CD4-positive, alpha-beta T cell treated with Interleukin-4 for 4 hours (primary cell): ENCODE measurements around the gene ABHD17C.
A peak's percentile ranks its signal among the peaks of the same experiment; 100 is the strongest.

Source experiments
- DNase-seq: peaks from one replicate; pipeline ENCODE4 v3.0.0-alpha.2; 2020

ABHD17C gene

DNA sequence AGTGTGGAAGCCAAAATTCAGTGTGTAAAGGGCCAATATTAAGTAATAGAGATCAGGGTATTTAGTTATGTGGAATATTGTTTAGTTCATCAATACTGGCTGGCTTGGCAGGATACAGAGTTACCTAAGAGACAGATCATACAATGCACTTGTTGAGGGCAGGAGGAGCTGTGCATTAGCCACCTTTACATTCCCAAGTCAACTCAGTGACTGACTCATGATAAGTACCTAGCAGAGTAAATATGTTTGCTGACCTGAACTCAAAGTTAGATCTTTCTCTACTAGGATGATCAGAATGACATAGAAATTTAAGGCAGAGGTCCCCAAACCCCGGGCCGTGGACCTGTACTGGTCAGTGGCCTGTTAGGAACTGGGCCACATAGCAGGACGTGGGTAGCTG lies 3.5 kb upstream of the ABHD17C start:
- no peak for DNase-seq

DNA sequence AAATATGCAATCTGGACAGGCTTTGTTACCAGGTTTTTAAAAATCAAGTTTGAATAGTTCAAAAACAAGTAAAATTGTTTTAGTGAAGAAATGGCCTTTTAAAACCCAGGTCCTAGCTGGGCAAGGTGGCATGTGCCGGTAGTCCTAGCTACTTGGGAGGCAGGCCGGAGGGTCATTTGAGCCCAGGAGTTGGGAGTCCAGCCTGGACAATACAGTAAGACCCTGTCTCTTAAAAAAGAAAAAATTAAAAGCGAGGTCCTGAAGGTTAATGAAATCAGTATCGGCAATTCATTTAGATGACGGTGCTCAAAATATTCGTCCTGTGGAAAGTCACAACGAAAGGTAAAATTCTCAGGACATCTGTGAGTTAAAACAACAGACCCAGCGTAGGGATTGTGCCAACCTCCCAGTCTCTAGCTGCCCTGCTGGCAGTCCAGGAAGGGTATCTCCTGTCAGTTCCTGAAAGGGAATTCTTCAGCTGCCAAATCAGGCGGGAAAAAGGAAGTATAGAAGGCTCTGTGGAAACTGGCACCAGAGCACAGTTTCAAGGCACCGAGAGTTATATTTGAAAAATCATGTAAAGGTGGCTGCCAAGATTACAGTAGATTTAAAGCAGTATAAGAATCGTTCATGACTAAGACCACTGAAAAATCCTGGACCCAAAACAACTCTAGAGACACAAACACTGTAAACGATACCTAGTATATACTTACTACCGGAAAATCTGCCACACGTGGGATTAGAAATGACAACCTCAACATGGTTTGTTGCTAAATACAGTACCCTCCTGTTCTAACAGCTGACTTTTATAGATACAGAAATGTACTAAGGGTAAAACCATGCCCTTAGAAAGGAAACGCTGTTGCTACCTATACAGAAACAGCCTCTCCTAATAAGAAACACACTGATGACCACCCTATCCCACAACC lies 1.2 kb upstream of the ABHD17C start:
- DNase-seq, result no peak

GRCh38 chr15:80694611-80695098 lies 455 bp upstream of the ABHD17C start:
- peak; percentile 7 for DNase-seq

- peak; percentile 18 for DNase-seq
Observed at GRCh38 chr15:80695911-80696661, 976 bp downstream of the ABHD17C start.

- no peak for DNase-seq
Observed at GRCh38 chr15:80697075-80697685, 2.1 kb downstream of the ABHD17C start.

DNA sequence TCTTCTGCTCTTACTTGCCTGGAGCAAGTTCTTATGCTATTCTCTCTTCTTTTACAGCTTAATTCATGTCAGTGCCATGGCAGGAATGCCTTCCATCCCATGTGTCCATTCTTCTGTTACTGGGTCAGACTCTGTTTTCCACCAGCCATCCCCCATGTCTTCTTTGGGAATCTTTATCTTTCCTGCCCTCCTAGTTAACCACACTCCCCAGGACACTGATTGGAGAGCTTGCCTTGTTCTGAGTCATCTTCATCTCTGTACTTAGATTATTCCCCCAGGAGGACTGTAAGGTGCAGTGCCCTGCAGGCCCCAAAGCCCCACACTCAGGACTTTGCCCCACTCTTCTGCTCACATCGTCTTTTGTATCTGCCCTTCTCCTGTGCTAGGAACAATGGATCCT lies 3.6 kb downstream of the ABHD17C start:
- DNase-seq, result no peak

GRCh38 chr15:80699981-80700380 lies 4.9 kb downstream of the ABHD17C start:
- DNase-seq, result no peak

GRCh38 chr15:80701676-80702311 lies 6.7 kb downstream of the ABHD17C start:
- no peak for DNase-seq

- DNase-seq, result no peak
Observed at GRCh38 chr15:80703081-80703480, 8.0 kb downstream of the ABHD17C start.

GRCh38 chr15:80703965-80704364 lies 8.9 kb downstream of the ABHD17C start:
- no peak for DNase-seq

DNA sequence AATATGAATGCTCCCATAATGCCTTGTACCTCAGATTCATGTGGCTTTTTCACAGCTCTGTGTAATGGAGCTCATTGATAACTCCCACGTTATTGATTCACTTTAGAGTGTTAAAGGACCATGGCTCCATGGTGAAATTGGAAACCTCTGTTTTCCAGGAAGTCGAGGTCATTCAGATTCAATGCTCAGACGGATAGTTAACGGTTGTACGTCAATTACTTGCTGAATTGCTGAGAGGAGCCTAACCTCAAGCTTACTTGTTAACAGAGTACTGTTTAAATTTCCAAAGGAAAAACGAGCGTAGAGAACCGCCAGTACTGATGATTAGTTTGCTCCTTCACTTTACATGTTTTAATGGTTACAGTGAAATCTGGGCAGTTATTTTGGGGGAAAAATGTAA lies 11.1 kb downstream of the ABHD17C start:
- no peak for DNase-seq

- no peak for DNase-seq
Observed at GRCh38 chr15:80709542-80709941, 14.4 kb downstream of the ABHD17C start.

DNA sequence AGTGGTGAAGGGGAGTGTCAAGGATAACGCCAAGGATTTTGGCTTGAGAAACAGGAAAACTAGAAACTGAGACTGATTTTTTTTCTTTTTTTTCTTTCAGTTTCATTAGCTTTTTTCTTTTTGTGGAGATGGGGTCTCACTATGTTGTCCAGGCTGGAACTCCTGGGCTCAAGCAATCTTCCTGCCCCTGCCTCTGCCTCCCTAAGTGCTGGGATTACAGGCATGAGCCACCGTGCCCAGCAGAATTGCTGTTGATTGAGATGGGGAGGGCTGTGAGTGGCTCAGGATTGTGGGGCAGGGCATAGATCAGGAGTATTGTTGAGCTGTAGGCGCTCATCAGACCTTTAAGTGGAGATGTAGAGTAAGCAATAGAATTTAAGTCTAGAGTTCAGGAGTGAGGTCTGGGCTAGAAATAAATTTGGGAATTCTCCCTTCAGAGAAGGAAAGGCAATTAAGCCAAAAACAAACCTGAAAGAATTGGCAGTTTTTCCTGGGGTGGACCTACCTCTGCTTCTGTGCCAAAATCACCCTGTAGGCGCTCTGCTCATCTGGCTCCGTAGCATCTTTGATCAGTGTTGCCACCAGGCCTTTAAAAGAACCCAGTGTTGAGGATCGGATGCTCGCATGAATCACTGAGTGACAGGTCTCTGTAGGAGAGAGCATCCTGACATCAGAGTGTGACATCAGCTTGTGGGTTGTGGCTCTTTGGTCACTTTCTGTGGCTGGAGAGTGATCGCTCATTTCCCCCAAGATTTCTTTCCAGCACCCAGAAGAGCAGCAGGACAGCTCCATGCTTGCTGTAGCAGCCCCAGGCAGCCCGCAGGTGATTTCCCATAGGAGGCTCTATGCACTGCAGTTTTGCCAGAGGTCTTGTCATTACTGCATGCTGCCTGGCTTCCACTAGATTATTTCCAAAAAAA lies 15.8 kb downstream of the ABHD17C start:
- no peak for DNase-seq

DNA sequence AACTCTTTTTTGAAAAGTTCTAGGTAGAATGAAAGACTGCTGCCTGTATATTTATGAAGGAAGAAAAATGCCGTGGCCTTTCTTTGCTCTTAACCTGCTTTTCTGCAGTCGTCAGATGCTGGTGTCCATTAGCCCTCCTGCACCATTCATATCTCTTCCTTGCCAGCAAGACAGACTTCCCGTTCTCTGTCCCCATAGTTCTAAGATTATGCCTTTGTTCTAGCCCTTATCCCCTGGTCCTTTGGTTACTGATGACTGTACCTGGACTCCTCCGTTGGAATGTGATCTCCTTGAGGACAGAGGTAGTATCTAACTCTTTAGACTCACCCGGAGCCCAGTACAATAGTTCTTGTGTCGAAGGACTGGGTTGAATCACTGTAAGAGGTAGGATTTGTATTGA lies 16.8 kb downstream of the ABHD17C start:
- no peak for DNase-seq

DNA sequence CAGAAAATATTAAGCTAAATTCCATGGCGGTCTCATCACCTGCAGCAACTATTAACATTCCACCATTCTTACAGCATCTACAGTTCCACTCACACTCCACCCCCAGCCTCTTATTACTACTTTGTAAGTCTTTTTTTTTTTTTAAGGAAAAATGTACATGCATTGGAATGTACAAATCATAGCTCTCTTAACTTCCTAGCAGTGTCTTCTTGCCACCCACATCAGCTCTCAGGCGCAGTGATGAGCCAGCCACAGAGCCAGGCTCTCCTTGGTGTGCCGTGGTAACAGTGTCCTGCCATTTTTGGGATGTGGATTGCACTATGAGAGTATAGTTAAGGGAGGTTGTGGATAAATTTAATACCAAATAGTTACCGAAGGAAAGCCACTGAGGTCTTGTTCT lies 17.8 kb downstream of the ABHD17C start:
- no peak for DNase-seq

GRCh38 chr15:80721476-80721875 lies 26.4 kb downstream of the ABHD17C start:
- DNase-seq, result no peak

GRCh38 chr15:80722811-80723210 lies 27.7 kb downstream of the ABHD17C start:
- no peak for DNase-seq

GRCh38 chr15:80727196-80727595 lies 32.1 kb downstream of the ABHD17C start:
- DNase-seq, result no peak

DNA sequence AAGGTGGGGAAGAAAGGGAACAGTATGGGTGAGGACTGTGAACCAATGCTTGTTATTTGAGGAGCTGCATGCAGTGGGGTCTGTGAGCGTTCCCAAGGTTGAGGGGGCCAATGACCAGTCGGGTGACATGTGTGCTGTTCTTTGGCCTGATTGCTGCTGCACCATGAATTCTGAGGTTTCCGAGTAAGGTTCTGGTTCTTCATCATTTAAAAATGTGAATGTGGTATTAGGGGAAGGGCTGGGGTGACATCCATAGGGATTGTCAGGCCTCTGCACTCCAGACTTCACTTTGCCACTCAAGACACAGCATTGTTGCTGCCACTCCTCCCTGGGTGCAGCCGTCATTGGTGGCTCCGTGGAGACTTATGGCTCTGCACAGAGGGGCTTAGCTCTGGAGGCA lies 32.5 kb downstream of the ABHD17C start:
- no peak for DNase-seq

DNA sequence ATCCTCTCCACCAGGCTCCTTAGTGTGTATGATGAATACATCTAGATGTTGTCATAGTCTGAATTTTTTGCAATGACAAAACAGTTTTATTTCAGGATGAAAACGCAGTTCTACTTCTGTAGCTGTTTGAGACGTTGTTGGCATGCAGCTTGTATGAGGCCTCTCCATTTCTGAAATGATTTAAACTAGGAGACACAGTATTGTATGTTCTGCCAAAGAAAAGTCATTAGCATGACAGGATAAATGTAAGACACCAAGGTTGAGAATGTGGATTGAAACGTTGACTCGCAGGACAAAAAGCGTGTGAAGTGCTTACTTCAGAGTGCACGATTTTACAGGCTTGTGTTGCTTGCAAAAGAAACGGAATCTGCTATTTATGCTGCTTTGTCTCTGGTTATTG lies 35.3 kb downstream of the ABHD17C start:
- no peak for DNase-seq

DNA sequence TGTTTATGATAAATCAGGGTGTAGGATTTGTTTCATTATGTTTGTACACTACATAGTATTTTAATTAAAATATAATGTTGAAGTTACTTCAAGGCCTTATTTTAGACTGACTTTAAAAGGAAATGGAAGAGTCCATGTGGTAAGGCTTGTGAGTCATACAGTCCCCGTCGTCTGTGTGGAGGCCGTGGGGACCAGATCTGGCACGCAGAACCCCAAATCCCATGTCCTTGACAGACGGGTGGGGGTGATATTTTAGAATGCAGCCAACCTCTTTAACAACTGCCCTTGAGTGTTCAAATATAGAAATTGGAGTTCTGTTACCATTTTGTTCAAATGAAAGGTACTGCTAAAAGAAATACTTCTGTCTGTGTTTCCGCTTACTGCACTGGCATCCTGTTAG lies 35.8 kb downstream of the ABHD17C start:
- DNase-seq, result no peak

DNA sequence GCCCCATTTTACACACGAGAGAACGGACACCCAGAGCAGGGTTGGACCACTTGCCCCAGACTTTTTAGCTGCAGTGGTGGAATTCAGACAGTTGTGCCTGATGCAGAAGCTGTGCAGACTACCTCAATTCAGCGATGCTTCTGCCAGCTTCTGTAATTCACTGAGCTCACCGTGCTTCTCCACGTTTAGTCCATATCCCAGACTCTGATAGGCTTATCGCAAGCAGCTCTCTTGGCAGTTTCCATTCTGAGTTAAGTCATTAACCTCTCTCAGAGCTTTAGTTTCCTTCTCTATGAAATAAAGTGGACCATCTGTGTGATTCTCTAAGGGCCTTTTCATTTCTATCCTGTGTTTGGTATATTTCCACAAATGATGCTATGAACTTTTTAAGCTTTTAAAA lies 37.1 kb downstream of the ABHD17C start:
- DNase-seq, result no peak
